ENCODE data around the gene MITF.
"Not testable (repeated sequence)": the region's sequence is repeated elsewhere in the genome, so short reads cannot be mapped to it uniquely, and the experiment has no call there.

The MITF gene

DNA sequence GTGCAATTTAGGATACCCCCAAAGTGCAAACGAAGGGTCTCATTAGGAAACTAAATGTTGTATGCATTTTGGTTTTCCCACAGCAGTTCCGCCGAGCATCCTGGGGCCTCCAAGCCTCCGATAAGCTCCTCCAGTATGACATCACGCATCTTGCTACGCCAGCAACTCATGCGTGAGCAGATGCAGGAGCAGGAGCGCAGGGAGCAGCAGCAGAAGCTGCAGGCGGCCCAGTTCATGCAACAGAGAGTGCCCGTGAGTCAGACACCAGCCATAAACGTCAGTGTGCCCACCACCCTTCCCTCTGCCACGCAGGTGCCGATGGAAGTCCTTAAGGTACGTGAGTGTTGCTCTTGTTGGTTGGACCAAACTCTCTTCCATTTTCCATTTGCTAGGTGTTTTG lies 139.8 kb downstream of the MITF start:
- DNase-seq, result no peak

DNA sequence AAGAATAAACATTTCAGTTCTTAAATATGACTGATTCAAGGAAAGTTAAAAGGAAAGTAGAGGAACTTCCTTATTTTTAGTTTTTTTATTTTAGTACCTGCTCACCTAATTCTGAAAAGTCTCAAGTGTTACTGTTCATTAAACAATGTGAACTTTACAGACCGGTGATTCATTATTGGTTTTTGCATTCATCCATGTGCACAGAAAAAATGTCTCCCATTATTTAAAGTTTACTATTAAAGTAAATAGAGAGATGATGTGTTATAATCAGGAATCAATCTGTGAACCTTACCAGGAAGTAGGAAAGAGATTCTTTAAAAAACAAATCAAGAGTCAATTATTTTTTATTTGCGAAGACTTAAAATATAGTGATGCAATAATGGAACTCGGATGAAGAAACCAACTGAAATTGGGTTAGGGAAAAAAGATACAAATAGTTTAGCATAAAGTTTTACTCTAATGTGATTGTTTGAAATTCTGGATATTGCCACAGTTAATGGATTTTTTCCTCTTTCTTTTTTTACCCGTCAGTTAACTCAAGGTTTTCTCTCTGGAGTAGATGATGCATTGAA lies 140.9 kb downstream of the MITF start:
- DNase-seq, result no peak

DNA sequence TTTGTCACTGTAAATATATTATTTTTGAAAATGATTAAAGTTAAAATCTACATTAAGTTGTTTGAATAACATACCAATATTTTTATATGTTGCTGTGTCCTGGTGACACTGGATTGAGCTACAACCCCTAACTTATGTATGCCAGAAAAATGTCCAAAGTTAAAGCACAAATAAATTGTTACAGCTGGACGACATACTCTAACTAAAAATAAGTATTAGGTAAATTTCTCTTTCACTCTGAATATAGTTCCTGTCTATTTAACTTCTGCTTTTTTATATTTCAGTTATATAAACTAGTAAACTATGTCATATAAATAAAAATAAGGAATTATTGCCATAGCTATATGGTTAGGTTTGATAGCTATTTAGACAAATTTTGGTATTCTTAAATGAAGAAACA lies 141.8 kb downstream of the MITF start:
- DNase-seq, result no peak

DNA sequence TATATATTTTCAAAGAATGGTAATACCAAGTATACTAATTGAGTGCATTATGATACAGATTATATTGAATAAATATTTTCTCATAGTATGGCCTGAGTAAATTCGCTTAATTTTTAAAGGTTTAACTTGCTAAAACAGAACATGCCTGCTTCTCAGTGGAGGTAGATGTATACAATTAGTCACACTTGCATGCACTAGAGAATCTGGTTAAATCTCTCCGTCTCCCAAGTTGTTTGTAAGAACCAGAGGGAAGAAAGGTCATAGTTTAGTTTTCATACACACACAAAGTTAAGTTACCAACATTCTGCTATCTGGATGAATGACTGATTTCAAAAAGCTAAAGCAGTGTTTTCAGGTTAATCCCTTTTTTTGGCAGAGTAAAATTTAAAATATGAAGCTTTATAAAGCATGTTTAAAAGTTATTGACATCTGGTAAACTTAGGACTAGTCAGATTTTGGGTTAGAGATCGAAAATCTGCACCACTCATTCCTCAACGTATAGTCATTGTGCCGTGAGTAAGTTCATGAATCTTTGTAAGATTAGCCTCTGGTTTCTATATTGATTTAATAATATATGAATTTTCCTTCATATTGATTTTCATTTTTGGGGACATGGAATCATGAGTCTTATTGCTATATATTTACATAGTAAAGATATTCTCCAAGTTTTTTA lies 142.6 kb downstream of the MITF start:
- no peak for DNase-seq

DNA sequence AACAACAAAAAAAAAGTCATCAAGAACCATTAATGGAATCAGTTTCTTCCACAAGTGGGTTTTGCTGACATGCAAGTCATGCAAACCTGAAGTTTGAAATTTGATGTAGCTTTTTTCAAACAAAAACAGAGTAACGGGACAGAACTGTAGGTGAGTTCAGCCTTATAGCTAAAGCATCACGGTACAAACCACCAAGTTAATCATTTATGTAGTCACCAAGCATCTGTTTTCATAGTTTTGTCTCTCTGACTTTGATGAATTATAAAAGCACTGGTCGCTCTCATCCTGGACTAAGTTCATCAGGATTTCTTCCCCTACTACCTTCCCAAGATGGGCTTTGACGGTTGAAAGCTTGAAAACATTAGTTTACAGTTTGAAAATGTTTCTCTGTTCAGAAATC lies 143.3 kb downstream of the MITF start:
- no peak for DNase-seq

DNA sequence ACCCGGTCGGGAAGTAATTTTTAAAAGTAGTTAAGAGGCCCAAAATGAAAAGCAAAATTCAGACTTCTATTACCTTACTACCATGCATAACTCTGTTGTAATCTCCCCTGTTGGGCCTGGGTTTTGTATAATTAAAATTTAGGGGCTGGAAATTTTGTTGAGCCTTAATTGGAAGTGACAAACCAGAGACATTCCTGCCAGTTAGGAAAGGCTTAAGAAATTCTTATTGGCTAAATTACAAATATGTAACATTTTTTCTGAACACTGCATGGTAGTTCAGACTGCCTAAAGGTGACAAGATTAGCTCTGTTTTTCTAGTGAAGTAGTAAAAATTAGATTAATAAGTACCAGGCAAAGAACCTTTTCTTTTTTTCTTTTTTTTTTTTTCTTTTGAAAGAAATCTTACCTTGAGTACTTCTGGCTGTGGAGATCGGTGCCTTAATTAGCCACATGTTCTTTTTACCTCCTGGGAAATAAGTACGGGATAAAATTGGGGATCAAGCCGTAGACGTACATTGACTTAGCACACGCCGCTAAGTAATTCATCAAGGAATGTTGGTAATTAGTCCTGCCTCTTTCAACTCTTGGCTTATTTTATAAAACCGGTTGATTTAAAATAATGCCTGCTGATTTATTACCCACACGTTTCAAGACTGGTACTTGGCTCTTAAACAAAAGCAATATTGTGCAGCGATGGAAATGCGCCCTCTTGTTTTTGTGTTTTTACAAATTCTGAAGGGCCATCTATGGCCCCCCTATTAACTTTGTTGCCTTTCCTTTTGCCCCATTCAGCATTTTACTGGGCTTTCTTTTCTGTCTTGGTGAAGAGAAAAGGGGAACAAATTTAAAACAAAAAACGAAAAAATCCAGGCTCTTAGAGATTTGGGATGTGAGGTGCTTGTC lies 149.0 kb downstream of the MITF start:
- DNase-seq, result no peak

DNA sequence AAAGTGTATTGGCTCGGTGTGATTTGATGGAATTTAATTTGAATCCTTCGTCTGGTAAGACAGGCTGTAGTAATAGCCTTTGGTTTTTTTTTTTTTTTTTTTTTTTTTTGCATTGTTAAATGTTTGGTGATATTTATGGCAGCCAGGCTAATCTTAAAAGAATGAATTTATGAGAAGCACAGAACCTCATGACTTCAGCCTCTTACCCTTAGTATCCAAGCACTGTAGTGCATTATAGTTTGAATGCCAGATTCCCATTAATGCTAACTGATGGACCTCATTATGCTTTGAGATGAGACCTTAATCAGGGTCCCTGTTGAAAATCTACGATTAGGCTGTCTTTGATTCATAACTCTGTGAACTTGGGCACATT lies 149.7 kb downstream of the MITF start:
- DNase-seq, result no peak

DNA sequence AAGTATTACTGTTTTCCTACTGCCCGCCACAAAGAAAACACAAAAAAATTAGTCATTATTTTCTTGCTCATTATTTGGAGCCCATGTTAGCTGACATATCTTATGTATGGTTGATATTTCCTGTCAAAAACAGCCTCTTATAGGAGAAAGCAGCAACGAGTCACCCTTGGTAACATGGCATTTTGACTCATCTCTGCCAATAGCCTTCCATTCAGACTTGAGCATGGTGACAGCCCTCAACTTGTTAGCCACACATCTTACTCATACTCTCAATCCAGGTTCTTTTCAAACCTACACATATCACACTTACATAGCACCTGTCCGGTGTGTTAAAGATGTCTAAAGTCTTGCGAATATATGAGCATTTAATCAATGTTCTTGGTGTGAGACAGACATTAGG lies 150.8 kb downstream of the MITF start:
- DNase-seq, result no peak

DNA sequence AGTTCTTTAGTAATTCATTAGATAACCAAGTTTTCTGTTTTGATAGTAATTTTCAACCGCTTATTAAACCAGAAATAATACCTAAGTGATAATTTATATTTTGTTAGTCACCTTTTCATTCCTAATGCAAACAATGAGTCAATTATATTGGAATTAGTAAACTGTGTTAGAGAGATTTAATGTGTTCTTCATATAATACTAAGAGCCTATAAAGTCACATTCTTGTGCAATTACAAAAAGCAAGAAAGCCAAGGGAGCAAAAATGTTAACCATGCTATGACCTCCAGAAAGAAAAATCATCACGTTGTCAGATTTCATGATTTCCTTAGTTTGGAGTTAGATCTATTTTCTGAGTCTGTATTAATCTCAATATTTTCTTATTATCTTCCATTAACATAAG lies 151.4 kb downstream of the MITF start:
- no peak for DNase-seq

DNA sequence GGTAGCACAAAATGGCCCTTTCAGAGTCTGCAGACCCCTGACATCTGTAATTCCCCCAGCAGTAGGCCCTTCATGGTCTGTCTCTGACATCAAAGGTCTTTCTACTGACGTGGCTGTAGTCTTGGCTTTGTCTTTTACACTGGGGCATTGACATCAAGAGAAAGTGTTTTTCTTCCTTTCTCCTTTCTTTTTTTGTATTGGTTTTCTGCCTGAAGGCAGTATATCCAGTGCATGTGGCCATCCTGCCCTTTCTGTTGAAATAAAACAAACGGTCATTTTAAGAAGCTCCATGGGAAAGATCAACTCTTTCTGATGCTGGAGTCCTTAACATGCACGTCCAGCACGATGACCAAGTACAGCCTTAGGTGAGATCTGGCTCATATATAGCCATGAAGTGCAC lies 153.4 kb downstream of the MITF start:
- DNase-seq, result no peak

DNA sequence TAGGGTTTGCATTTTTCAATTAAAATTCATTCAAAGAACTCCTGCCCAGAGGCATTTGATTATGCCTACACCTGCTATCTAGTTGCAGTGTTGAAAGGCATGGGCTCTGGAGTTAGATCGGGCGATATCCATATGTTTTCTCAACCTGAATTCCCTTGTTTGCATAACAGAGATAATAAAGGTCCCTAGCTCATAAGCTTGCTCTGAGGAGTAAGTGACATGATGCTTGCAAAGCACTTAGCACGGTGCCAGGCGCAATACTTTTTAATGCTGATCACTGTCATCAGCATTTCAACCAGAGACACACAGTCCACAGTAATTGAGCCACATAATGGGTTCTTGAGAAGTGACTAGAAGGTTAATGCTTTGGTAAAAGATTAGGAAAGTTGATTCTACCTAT lies 154.0 kb downstream of the MITF start:
- no peak for DNase-seq

DNA sequence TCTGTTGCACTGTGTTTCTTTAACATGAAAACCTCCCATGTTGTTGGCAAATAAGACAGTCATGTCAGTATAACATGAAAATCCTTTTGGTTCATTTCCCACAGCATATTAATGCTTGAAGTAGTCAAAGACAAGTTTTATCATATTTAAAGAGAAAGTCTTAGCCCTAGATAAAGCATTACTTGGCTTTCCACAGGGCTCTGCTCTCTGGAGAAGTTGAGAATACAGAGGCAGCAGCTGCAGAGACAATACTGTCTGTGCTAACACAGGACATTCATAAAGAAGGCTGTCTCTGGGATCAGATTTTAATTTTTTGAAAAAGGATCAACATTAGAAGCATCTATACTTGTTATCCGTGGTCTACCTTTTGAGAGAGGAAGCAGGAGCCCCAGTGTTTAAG lies 156.8 kb downstream of the MITF start:
- no peak for DNase-seq

DNA sequence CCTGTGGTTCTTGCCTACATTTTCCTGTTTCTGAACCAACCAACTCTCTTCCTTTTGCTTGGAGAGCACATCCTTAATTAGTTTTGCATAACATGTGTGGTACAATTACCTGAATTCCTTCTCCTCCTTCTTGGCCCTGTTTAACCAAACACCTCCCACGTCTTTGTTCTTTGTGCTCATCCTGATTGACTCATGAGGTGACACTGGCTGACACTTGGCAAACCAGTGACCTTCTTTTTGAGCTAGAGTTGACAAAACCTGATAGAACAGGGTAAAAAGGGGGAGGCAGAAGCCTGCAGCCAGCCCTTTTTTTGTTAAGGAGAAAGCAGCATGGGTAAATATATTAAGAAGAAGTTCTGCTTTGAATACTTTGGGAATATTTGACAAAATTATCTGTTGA lies 161.1 kb downstream of the MITF start:
- DNase-seq, result no peak

DNA sequence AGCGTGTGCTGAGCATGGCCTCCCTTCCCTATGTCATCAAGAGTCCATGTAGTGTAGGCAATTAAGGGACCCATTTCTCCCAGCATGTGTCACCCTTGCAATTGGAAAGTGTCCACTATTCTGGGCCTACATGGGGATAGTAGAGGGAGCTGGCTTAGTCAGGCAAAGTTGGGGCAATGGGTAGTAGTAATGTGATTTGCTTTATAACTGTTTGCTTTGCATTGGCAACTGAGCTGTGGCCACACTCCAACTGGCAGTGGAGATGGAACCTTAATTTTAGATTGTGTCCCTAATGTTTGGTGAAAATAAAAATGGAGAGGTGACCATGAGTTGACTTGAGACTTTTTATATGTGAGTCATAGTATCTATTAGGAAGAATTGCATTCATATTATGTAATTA lies 162.5 kb downstream of the MITF start:
- DNase-seq, result no peak

DNA sequence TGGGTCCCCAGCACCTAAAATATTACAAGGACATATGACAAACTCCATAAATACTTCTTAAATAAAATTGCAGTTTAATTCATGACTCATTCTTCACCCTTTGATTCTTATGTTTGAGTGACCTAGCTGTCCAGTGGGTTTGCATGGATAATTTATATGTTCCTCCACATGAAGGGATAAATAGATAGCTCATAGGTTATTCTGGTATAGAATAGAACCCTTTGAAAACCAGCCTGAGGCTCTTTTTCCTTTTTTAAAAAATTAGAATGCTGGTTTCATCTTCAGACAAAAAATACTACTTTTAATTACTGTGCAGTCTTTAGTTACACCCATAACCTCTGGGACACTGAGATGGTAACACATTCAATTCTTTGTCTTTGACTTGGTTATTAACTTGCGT lies 163.1 kb downstream of the MITF start:
- no peak for DNase-seq

DNA sequence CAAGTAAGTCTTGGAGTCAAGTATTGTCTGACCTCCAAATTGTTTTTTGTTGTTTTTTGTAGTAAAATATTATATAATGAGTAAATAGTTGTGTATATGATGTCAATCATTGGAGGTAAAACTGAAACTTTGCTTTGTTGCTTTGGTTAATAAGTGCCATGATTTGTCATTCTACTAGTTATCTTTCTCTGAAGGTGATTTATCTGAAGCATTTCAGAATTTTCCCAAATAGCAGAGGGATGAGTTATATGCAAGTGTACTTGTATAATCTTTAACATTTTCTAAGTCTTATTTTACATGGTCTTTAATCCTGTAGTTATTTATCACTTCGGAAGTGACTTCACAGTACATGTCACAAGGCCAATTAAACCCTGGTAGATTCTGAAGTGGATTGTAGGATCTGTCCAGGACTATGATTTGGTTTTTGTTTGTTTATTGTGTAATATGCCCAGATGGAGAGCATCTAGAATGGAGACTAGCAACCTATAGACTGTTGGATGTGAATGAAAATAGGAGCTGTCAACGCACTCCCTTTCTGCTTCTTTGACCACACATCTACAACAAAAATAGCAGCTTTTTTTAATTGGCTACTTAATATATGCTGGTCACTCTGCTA lies 167.2 kb downstream of the MITF start:
- DNase-seq, result no peak

DNA sequence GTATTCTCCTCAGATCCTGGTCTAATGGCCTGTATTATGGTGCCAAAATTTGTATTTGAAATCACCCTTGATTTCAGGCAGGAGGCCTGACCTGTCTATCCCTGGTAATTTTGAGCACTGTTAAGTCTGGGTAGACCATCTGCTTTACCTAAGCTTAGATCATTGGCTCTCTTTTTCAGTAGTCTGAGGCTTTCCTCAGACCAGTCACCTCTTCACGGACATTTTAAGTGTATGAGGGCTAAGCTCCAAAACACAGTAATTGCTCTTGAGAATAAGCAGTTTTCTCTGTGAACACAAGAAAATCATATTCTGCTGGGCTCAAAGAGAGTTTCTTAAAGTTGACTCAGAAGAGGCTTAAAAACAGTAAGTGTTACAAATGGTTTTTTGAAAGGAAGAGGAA lies 168.3 kb downstream of the MITF start:
- DNase-seq, result no peak

DNA sequence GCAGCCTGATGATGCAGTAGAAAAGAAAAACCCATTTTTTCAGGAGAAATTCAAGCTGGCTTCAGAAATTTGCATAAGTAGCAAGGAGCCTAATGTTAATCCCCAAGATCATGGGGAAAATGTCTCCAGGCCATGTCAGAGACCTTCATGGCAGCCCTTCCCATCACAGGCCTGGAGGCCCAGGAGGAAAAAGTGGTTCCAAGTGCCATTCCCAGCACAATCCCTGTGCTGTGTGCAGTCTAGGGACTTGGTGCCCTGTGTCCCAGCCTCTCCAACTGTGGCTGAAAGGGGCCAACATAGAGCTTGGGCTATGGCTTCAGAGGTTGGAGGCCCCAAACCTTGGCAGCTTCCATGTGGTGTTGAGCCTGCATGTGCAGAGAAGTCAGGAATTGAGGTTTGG lies 170.6 kb downstream of the MITF start:
- not testable (repeated sequence) for DNase-seq

DNA sequence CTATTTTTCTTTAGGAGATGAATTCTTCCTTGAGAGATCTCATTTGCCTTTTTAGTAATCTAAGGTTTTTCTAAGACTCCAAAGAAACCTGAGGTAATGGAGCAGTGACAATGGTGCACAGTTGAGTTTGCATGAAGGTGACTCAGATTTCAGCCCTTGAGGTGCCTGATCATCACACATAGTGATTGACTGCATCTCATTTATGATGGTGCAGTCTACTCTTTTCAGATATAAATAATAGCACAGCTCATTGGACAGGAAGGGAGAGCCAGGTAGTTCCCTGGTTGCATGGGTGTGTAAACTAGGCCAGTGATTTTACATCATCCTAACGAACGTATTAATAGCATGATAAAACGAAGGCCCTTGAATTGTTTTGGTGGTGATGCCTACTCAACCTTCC lies 174.2 kb downstream of the MITF start:
- no peak for DNase-seq

DNA sequence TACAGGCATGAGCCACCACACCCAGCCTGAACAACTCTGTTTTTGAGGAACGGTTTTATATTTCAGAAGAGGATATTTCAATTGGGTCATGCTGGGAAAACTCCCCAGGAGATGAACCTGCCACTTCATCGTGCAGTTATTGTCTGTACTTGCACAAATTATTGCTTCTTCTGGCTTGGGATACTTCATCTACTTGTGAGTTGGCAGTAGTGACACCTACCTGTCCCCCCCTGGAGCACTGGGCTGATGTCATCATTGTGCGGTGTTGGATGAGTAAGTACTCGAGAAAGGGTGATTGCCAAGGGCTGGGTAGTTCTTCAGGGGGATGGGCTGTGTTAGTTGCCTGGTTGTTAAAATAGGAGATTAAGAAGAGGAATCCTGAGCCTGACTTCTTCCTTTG lies 175.1 kb downstream of the MITF start:
- DNase-seq, result no peak

DNA sequence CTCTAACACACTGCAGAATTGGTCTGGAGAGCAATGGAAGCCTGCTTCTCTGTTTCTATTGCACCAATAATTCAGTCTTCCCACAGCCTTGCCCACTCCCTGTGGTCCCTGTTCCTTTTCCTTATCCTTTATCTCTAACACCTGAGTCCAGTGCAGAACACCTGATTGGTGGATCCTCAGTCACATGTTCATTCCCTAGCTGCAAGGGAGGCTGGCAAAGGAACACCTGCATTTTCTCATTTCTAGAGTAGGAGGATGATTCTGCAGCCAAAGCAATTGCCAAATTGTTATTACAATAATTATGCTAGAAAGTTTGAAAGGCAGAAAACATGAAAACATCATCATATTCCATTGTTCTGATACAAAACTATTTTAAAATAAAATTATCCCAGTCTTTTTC lies 176.5 kb downstream of the MITF start:
- no peak for DNase-seq

DNA sequence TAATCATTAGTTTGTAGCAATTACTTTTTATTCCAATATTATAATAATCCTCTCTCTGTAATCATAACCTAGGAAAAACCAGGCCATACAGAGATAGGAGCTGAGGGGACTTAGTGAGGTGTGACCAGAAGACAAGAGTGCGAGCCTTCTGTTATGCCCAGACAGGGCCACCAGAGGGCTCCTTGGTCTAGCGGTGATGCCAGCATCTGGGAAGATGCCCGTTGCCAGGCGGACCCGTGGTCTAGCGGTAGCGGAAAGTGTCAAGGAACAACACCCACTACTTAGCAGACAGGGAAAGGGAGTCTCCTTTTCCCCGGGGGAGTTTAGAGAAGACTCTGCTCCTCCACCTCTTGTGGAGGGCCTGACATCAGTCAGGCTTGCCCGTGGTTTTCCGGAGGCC lies 180.7 kb downstream of the MITF start:
- not testable (repeated sequence) for DNase-seq

DNA sequence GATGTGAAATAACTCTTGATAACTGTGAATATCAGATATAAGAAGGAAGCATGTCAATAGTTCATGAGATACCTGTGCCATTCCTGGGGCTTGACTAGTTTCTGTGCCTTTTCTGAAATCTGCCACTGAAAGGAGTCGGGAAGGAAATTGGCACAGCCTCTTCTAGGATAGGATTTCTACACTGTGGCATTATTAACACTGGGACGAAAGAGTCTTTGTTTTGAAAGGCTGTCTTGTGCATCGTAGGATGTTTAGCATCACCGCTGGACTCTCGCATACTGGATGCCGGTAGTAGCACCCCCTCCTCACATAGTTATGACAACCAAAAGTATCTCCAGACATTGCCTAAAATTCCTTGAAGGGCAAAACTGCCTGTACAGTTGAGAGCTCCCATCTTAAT lies 182.4 kb downstream of the MITF start:
- no peak for DNase-seq

DNA sequence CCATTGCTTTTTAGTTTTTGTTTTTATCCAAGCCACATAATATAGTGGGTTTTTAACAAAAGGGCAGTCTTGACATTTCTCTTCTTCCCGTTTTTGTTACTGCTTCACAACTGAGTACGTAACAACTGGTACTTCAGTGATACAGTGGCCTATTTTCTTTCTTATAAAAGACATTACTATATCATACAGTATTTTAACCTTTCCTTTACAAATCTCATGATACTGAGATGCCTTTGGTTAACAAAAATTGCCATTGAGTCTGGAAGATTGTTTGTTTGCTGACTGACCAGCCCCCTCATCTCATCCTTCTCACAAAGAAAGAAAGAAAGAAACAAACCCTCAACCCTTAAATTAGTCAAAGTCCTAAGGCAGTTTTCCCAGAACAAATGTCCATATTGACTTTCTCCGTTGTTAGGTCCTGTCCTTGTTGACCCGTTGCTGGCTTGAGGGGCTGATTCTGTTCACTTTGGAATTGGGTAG lies 183.3 kb downstream of the MITF start:
- DNase-seq, result no peak
